GM12878 (cell line): ENCODE results near the gene KLC4.

Experiments used
- EZH2 ChIP-seq: IDR thresholded peaks from 2 replicates; pipeline ENCODE4 v1.6.1; 2012; ENCODE audit warnings: low read depth, mild to moderate bottlenecking, control low read depth, inconsistent platforms, low read length, borderline replicate concordance; ENCODE audit not compliant: control insufficient read depth
- GABPA ChIP-seq: IDR thresholded peaks from 2 replicates; pipeline ENCODE4 v1.6.1; 2014; ENCODE audit warnings: antibody characterized with exemption, low read depth, mild to moderate bottlenecking, inconsistent platforms
- MYC ChIP-seq: IDR thresholded peaks from 2 replicates; pipeline ENCODE4 v1.6.1; 2011; ENCODE audit warnings: mild to moderate bottlenecking, low read length, moderate library complexity, inconsistent platforms; ENCODE audit not compliant: insufficient read depth, insufficient replicate concordance, insufficient read length, severe bottlenecking
- POLR2A ChIP-seq: IDR thresholded peaks from 2 replicates; pipeline ENCODE4 v1.6.1; 2011; ENCODE audit warnings: low read depth, mild to moderate bottlenecking, low read length
- RAD51 ChIP-seq: fragments of 450-650 bp; IDR thresholded peaks from 2 replicates; pipeline ENCODE4 v1.6.1; 2016; ENCODE audit warnings: moderate library complexity, mild to moderate bottlenecking, inconsistent platforms
- STAT3 ChIP-seq: IDR thresholded peaks from 2 replicates; pipeline ENCODE4 v1.6.1; 2011; ENCODE audit warnings: low read depth, low read length, improper control_type of control experiment
- ZNF24 ChIP-seq: fragments of 450-650 bp; IDR thresholded peaks from 2 replicates; pipeline ENCODE4 v1.6.1; 2017; ENCODE audit warnings: antibody characterized with exemption, mild to moderate bottlenecking
- TF ChIP-seq, protein P1 (sequence below): IDR thresholded peaks from 2 replicates; pipeline ENCODE4 v1.6.1; 2011; ENCODE audit warnings: low read depth, low read length, improper control_type of control experiment, borderline replicate concordance
- TF ChIP-seq, protein P2 (sequence below), 3 experiments: IDR thresholded peaks in 2 of 3; conservative IDR thresholded peaks in 1 of 3; 2 replicates each; pipeline ENCODE4 v1.5.1; 2011; ENCODE audit warnings: low read depth in 3 of 3, low read length in 3 of 3, mild to moderate bottlenecking in 3 of 3, control low read depth in 2 of 3, moderate library complexity in 2 of 3, inconsistent platforms in 1 of 3, mixed read lengths in 1 of 3; ENCODE audit not compliant: control insufficient read depth in 2 of 3, insufficient read depth in 1 of 3; ENCODE audit errors: extremely low read depth in 1 of 3
- TF ChIP-seq, protein P3 (sequence below): fragments of 450-650 bp; formaldehyde crosslinking; IDR thresholded peaks from 2 replicates; pipeline ENCODE4 v1.4.0; 2022; ENCODE audit warnings: mild to moderate bottlenecking, moderate library complexity

DNA sequence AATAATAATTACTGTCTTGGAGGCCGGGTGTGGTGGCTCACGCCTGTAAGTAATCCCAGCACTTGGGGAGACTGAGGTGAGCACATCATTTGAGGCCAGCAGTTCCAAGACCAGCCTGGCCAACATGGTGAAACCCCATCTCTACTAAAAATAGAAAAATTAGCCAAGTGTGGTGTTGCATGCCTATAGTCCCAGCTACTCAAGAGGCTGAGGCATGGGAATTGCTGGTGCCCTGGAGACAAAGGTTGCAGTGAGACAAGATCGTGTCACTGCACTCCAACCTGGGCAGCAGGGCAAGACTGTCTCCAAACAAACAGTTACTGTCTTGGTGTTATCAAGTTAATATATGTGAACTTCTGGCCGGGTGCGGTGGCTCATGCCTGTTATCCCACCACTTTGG lies 33.1 kb upstream of the KLC4 start:
- TF ChIP-seq RAD51 = no peak
- TF ChIP-seq GABPA = no peak
- TF ChIP-seq, protein P1, sequence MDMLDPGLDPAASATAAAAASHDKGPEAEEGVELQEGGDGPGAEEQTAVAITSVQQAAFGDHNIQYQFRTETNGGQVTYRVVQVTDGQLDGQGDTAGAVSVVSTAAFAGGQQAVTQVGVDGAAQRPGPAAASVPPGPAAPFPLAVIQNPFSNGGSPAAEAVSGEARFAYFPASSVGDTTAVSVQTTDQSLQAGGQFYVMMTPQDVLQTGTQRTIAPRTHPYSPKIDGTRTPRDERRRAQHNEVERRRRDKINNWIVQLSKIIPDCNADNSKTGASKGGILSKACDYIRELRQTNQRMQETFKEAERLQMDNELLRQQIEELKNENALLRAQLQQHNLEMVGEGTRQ = no peak
- TF ChIP-seq STAT3 = no peak
- TF ChIP-seq, protein P2, sequence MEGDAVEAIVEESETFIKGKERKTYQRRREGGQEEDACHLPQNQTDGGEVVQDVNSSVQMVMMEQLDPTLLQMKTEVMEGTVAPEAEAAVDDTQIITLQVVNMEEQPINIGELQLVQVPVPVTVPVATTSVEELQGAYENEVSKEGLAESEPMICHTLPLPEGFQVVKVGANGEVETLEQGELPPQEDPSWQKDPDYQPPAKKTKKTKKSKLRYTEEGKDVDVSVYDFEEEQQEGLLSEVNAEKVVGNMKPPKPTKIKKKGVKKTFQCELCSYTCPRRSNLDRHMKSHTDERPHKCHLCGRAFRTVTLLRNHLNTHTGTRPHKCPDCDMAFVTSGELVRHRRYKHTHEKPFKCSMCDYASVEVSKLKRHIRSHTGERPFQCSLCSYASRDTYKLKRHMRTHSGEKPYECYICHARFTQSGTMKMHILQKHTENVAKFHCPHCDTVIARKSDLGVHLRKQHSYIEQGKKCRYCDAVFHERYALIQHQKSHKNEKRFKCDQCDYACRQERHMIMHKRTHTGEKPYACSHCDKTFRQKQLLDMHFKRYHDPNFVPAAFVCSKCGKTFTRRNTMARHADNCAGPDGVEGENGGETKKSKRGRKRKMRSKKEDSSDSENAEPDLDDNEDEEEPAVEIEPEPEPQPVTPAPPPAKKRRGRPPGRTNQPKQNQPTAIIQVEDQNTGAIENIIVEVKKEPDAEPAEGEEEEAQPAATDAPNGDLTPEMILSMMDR (IDR thresholded peaks at IDR 0.05 in 2 of 3, conservative IDR thresholded peaks at IDR 0.05 in 1 of 3; ENCODE audit: control insufficient read depth in 2 of 3, extremely low read depth in 1 of 3, insufficient read depth in 1 of 3, low read depth in 3 of 3, low read length in 3 of 3) = no peak
- TF ChIP-seq EZH2 = no peak
- no peak for TF ChIP-seq ZNF24
- TF ChIP-seq, protein P3, sequence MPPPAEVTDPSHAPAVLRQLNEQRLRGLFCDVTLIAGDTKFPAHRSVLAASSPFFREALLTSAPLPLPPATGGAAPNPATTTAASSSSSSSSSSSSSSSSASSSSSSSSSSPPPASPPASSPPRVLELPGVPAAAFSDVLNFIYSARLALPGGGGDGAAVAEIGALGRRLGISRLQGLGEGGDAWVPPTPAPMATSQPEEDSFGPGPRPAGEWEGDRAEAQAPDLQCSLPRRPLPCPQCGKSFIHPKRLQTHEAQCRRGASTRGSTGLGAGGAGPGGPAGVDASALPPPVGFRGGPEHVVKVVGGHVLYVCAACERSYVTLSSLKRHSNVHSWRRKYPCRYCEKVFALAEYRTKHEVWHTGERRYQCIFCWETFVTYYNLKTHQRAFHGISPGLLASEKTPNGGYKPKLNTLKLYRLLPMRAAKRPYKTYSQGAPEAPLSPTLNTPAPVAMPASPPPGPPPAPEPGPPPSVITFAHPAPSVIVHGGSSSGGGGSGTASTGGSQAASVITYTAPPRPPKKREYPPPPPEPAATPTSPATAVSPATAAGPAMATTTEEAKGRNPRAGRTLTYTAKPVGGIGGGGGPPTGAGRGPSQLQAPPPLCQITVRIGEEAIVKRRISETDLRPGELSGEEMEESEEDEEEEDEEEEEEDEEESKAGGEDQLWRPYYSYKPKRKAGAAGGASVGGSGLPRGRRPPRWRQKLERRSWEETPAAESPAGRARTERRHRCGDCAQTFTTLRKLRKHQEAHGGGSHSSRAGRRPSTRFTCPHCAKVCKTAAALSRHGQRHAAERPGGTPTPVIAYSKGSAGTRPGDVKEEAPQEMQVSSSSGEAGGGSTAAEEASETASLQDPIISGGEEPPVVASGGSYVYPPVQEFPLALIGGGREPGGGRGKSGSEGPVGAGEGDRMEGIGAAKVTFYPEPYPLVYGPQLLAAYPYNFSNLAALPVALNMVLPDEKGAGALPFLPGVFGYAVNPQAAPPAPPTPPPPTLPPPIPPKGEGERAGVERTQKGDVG (CRISPR knock-in tag) = no peak
- no peak for TF ChIP-seq MYC
- no peak for TF ChIP-seq POLR2A
